ENCODE data around the gene TLR6. TPM values are rescaled to one million over a fixed set of nuclear protein-coding genes. Genes with fewer than 3 reads are reported as not detected.

Gene TLR6
- polyA plus RNA-seq, 1 experiment, result 3.7 TPM

- Histone ChIP-seq H3K27ac (ENCODE audit: low read depth, low read length) (no peak overlapping the region), H3K9me3 (ENCODE audit: control insufficient read depth, insufficient read depth, low read length) (peaks cover 9% of the 10 kb centered on the region), H3K27me3 (ENCODE audit: control insufficient read depth, insufficient read depth, low read length) (no peaks in the 10 kb centered on the region), H3K4me3 (ENCODE audit: low read depth, low read length) (no peak overlapping the region)
- ChIA-PET POLR2A (no interaction called here), CTCF (interaction anchor here (1.7 kb wide), 1 partner anchor 40 kb away, joined by 5 read pairs; no protein-coding TSS in a partner anchor)
- no peak for DNase-seq (ENCODE audit: low read depth, low spot score)
- no peak for TF ChIP-seq CTCF (IDR thresholded peaks at IDR 0.05; ENCODE audit: low read depth, low read length)
Observed at GRCh38 chr4:38820329-38821061, 36.1 kb downstream of the TLR6 start.

GRCh38 chr4:38819569-38819968 lies 37.0 kb downstream of the TLR6 start:
- no peaks in the 10 kb centered on the region for H3K27me3 ChIP-seq (ENCODE audit: control insufficient read depth, insufficient read depth, low read length)
- ChIA-PET POLR2A (no interaction called here), CTCF (interaction anchor here (1.2 kb wide), 1 partner anchor 41 kb away, joined by 3 read pairs; no protein-coding TSS in a partner anchor)
- peaks cover 9% of the 10 kb centered on the region for H3K9me3 ChIP-seq (ENCODE audit: control insufficient read depth, insufficient read depth, low read length)
- H3K27ac ChIP-seq (ENCODE audit: low read depth, low read length), result no peak overlapping the region
- no peak overlapping the region for H3K4me3 ChIP-seq (ENCODE audit: low read depth, low read length)
- TF ChIP-seq CTCF (IDR thresholded peaks at IDR 0.05; ENCODE audit: low read depth, low read length), result no peak
- DNase-seq (ENCODE audit: low read depth, low spot score), result no peak

DNA sequence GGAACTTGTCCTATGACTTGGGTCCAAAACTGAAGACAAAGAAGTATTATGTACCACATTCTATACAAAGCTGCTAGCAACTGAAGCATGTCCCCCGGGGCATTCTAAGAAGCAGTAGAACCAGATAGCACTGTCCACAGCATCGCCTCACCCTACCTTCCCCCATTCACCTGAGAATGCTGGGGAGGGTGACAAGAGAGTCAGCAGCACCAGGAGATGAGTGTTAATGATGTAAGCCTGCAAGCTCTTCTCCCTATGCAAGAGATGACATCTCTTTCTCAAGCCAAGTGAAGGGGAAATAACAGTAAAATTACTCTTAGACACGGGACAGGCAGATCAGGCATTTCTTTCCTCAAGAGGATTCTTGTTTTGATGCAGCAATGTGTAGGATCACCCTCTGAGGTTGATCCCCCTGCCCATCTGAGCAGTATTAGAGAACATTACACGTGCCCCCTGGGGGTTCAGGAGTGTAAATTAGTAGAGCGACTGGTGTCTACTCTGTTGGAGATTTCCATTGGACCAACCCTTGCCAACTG lies 38.1 kb downstream of the TLR6 start:
- Histone ChIP-seq H3K4me3 (ENCODE audit: low read depth, low read length) (no peak overlapping the region), H3K27me3 (ENCODE audit: control insufficient read depth, insufficient read depth, low read length) (no peaks in the 10 kb centered on the region), H3K9me3 (ENCODE audit: control insufficient read depth, insufficient read depth, low read length) (peaks cover 6% of the 10 kb centered on the region), H3K27ac (ENCODE audit: low read depth, low read length) (no peak overlapping the region)
- POLR2A ChIA-PET, result no interaction called here
- TF ChIP-seq CTCF (IDR thresholded peaks at IDR 0.05; ENCODE audit: low read depth, low read length), result no peak
- CTCF ChIA-PET, result interaction anchor here (0.7 to 1.2 kb wide), 2 partner anchors 36 to 42 kb away, joined by 3 read pairs; partner anchors contain the start of gene TLR10
- DNase-seq (ENCODE audit: low read depth, low spot score), result no peak

DNA sequence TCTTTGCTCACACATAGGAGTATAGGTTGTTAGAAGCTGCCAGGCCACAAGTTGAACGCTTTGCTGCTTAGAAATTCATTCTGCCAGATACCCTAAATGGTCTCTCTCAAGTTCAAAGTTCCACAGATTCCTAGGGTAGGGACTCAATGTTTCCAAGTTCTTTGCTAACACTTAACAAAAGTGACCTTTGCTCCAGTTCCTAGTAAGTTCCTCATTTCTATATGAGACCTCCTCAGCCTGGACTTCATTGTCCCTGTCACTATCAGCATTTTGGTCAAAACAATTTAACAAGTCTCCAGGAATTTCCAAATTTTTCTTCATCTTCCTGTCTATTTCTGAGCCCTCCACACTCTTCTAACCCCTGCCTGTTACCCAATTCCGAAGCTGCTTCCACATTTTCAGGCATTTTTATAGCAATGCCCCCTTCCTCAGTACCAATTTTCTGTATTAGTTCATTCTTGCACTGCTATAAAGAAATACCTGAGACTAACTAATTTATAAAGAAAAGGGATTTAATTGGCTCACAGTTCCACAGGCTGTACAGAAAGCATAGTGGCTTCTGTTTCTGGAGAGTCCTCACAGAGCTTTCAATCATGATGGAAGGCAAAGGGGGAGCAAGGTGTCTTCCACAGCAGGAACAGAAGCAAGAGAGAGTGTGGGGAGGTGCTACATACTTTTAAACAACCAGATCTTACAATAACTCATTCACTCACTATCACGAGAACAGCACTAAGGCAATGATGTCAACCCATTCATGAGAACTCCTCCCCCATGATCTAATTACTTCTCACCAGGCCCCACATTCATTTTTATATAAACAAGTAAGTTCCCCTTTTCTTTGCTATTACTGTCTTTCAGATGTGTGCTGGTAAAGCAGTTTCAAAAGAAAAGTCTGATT lies 40.5 kb downstream of the TLR6 start:
- Histone ChIP-seq H3K27me3 (ENCODE audit: control insufficient read depth, insufficient read depth, low read length) (peaks cover 2% of the 10 kb centered on the region), H3K27ac (ENCODE audit: low read depth, low read length) (no peak overlapping the region), H3K9me3 (ENCODE audit: control insufficient read depth, insufficient read depth, low read length) (no peaks in the 10 kb centered on the region; the same call in 1 of the 2 replicates), H3K4me3 (ENCODE audit: low read depth, low read length) (no peak overlapping the region)
- no peak for TF ChIP-seq CTCF (IDR thresholded peaks at IDR 0.05; ENCODE audit: low read depth, low read length)
- CTCF ChIA-PET, result interaction anchor here (1.4 to 4.8 kb wide), 2 partner anchors 12 to 44 kb away, joined by 3 to 31 read pairs; partner anchors contain the start of gene TLR1
- DNase-seq (ENCODE audit: low read depth, low spot score), result no peak
- POLR2A ChIA-PET, result no interaction called here
